T1000 (cell line): ENCODE data around the gene KIF26A.
"Not testable (repeated sequence)": the region's sequence is repeated elsewhere in the genome, so short reads cannot be mapped to it uniquely, and the experiment has no call there.

Experiments used
- DNase-seq: peaks from one replicate; lab custom pipeline; 2025; ENCODE audit warnings: mixed read lengths; lab: John Stamatoyannopoulos, UW

Gene KIF26A

GRCh38 chr14:104143521-104144452 is 5.4 kb downstream of the KIF26A start:
- no peak for DNase-seq

DNA sequence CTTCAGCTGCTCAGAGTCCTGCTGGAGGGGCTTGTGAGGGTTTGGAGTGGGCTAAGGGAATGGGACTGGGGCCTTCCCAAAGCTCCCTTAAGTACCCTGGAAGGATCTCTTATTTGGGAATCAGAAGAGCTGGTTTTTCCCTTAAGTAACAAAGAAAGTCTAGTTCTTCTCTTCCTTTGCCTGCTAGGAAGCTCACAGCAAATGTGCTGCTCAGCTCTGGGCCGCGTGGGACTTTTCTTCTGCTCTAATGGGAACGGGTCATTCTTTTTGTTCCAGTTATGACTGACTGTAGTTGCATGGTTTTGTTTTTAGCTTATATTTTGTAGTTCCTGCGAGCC is 6.0 kb downstream of the KIF26A start:
- no peak for DNase-seq

DNA sequence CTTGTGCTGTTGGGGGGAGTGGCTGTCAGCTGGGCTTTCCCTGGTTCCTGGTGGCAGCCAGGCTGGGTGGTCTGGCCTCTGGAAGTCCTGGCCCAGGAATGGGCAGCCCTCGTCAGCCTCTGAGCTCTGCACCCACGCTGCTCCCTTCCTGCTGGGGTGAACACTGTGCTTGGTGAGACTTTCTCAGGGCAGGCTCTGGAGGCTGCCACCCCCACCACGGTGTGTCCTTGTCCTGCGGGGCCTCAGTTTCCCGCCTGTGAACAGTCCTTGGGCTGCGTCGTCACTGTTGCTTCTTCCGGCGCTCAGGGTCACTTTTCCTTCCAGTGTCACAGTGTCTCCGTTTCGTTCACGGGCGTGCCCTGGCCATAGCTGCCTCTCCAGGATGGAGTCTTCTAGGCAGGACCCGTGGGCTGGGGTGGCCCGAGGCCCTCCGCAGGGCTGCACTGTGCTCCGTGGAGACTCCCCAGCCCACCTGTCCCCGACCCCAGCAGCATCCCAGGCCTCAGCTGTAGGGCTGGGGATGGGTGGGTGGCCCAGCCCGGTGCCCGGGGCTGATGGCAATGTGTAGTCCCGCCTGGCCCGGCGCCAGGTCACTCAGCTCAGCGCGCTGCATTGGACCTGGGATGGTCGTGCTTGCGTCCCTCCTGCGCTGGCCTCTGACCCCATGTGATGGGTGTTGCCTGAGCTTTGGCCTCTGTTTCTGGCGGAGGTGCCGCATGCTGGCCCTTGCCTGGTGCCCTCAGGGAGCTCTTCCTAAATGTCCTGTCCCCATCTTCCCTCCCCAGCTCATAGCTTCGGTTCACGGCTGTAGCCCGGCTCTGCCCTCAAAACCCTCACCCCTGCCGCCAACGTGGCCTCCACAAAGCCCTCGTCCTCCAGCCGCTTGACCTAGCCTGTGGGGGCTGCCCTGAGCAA is 6.8 kb downstream of the KIF26A start:
- no peak for DNase-seq

DNA sequence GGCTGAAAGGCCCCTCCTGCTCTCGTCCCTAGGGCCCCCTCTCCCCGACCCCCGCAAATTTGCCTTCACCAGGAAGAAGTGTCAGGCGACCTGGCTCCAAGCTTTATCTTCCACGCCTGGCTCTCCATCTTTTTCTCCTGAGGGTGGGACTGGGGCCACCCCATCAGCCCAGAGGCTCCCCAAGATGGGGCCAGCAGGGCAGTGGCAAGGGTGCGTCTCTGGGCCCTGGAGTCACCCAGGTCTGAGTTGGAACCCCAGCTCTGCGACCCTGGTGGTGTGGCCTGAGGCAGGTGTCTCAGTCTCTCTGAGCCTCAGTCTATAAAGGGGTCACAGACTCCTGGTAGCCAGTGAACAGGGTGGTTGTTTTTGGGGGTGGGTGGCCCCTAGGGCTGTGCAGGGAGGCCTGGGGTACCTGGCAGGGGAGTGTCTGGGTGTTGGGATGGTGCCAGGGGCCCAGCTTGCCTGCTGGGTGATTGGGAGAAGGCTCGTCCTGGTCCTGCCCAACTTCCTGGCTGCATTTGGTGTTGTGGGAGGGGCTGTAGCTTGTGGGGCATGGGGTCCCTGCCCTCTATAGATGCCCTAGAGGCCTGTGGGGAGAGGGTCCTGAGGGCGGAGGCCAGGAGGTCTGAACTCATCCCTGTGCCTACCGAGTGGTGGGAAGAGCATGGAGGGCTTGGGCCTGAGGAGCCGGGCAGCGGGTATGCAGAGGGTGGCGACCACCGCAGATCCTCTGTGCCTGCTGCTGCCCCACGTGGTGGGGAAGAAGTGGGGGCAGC is 7.6 kb downstream of the KIF26A start:
- DNase-seq = no peak

DNA sequence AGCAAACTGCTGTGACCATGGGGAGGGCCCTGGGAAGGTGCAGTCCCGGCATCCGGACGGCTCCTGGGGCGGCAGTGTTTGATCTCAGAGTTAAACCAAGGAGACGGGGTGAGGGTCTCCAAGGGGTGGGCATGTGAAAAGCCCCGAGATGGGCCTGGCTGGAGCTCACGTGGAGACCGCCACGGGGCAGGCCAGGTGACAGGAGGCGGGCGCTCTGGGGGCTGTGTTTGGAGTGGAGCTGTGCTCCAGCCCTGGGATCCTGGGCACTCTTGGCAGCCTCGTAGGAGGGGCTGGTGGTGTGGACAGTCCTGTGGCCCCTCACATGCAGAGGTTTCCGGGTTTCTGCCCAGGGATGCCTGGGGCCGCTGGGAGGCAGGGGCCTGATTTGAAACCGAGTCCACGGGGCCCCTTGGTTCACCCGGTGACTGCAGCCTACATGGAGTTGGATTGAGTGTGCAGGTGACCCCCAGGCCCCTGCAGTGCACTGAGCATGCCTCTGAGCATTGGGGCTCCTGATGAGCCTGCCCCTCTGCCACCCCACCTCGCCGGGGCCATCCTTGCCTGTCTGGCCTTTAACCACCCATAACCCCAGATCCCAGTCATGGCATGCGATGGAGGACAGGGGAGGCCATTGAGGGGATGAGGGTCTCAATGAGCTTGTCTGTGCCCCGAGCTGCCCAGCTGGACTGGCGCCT is 8.4 kb downstream of the KIF26A start:
- DNase-seq = no peak

- DNase-seq = no peak
Observed at GRCh38 chr14:104147346-104148125, 9.1 kb downstream of the KIF26A start.

- no peak for DNase-seq
Observed at GRCh38 chr14:104148433-104149277, 10.3 kb downstream of the KIF26A start.

GRCh38 chr14:104149278-104149595 is 10.8 kb downstream of the KIF26A start:
- no peak for DNase-seq

GRCh38 chr14:104149617-104150135 is 11.3 kb downstream of the KIF26A start:
- DNase-seq = no peak

- DNase-seq = no peak
Observed at GRCh38 chr14:104150136-104151025, 12.0 kb downstream of the KIF26A start.

- no peak for DNase-seq
Observed at GRCh38 chr14:104151026-104151381, 12.6 kb downstream of the KIF26A start.

GRCh38 chr14:104151566-104152245 is 13.3 kb downstream of the KIF26A start:
- no peak for DNase-seq

DNA sequence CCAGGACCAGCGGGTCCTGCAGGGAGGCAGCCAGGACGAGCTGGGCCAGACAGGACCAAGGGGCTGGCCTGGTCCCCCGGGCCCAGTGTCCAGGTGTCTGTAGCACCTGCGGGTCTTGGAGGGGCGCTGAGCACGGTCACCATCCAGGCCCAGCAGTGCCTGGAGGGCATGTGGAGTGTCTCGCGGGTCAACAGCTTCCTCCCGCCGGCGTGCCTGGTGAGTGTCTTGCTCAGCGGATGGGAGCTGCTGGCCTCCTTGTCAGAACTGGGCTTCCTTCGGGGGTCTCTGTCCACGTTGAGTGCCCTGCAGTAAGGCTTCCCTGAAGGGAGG is 13.8 kb downstream of the KIF26A start:
- no peak for DNase-seq

DNA sequence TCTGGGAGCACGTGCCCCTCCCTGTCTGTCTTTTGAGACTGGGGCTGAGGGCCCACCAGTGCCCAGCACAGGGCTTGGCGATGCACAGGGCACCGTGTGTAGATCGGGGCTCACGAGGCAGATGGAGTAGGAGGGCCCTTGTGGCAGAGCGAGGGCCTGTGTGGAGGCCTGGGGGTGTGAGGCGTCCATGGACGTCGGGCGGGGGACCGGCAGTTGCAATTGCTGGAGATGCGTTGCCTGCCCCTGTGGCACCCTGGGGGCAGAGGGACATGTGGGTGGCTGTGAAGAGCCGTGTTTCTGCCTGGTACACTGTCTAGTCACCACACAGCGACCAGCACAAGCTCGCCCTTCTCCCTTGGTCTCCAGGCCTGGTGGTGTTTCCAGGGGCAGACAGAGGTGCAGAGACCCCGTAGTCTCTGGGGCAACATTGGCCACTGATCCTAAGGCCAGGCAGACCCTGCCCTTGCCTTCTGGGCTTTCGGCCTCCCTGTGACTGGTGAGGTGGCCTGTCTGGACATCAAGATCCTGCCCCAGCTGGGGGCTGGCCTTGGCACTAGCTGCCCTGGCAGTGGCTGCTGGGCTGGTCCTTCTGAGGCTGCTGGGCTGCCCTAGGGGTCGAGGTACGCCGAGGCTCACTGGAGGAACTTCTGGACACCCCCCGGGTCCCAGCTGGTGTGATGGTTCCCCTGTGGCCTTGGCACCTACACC is 14.5 kb downstream of the KIF26A start:
- DNase-seq = no peak

DNA sequence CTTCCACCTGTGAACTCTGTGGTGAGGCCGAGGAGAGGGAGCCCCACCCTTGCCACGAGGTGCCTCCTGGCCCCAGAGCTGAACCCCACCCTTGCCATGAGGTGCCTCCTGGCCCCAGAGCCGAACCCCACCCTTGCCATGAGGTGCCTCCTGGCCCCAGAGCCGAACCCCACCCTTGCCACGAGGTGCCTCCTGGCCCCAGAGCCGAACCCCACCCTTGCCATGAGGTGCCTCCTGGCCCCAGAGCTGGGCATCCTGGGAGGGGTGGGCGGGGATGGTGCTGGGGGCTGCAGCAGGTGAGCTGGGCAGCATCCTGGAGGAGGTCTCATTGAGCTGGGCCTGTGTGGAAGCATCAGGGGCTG is 15.0 kb downstream of the KIF26A start:
- DNase-seq = not testable (repeated sequence)

GRCh38 chr14:104154246-104154645 is 15.9 kb downstream of the KIF26A start:
- DNase-seq = no peak

- DNase-seq = no peak
Observed at GRCh38 chr14:104155513-104155912, 17.1 kb downstream of the KIF26A start.

DNA sequence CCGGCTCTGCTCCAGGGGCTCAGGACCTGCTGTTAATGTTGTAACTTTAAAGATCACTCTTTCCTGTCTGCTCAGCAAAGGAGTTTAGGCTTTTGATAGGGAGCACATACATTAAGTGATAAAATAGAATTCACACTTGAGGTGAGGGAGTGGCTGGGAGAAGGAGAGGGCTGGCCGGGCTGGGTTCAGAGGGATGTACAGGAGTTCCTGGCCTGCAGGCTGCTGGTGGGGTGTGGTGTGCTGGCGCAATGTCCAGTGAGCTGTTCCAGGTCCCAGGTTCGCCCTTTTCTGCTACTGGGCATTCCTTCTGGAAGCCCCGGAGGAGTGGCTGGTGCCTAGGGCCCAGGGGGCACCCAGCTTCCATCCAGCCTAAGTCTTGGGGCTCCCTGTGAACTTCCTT is 17.8 kb downstream of the KIF26A start:
- no peak for DNase-seq
